SK-N-SH treated with all-trans-retinoic acid at 6 μM for 48 hours (cell line): Measurements from ENCODE around the gene PFKFB4.
A peak's percentile ranks its signal among the peaks of the same experiment; 100 is the strongest.
"Not testable (repeated sequence)": the region's sequence is repeated elsewhere in the genome, so short reads cannot be mapped to it uniquely, and the experiment has no call there.

ENCODE experiments used
- ATAC-seq: fragments of 200-7000 bp; cut with Tn5 transposase; 3 replicates; pipeline ENCODE4 v1.9.1; 2020; ENCODE audit warnings: mild to moderate bottlenecking, moderate library complexity
- ARNTL ChIP-seq: fragments of 450-650 bp; formaldehyde crosslinking; IDR thresholded peaks from 2 replicates; pipeline ENCODE4 v1.5.0; 2020; ENCODE audit warnings: low read depth, mild to moderate bottlenecking, moderate library complexity, borderline replicate concordance
- BACH2 ChIP-seq: fragments of 250-450 bp; sonication (Bioruptor Pico); IDR thresholded peaks from 2 replicates; pipeline ENCODE4 v1.9.0; 2021; ENCODE audit warnings: mild to moderate bottlenecking, borderline replicate concordance
- CREB5 ChIP-seq: fragments of 250-450 bp; sonication (Bioruptor Pico); IDR thresholded peaks from 2 replicates; pipeline ENCODE4 v1.5.1; 2020; ENCODE audit warnings: low read depth, mild to moderate bottlenecking, moderate library complexity
- CSDC2 ChIP-seq: fragments of 250-450 bp; sonication (Bioruptor Pico); IDR thresholded peaks from 2 replicates; pipeline ENCODE4 v1.5.0; 2020; ENCODE audit warnings: mild to moderate bottlenecking, moderate library complexity
- ESRRG ChIP-seq: fragments of 250-450 bp; sonication (Bioruptor Pico); IDR thresholded peaks from 2 replicates; pipeline ENCODE4 v1.6.1; 2021; ENCODE audit warnings: mild to moderate bottlenecking
- GLIS3 ChIP-seq: fragments of 250-450 bp; sonication (Bioruptor Pico); IDR thresholded peaks from 2 replicates; pipeline ENCODE4 v1.5.0; 2020; ENCODE audit warnings: mild to moderate bottlenecking, moderate library complexity
- ISL1 ChIP-seq: fragments of 250-450 bp; sonication (Bioruptor Pico); IDR thresholded peaks from 2 replicates; pipeline ENCODE4 v2.1.2; 2022; ENCODE audit warnings: mild to moderate bottlenecking, moderate library complexity
- OSR1 ChIP-seq: fragments of 250-450 bp; sonication (Bioruptor Pico); IDR thresholded peaks from 2 replicates; pipeline ENCODE4 v1.8.0; 2022; ENCODE audit warnings: moderate library complexity, mild to moderate bottlenecking, inconsistent platforms
- PPARA ChIP-seq: fragments of 250-450 bp; sonication (Bioruptor Pico); IDR thresholded peaks from 2 replicates; pipeline ENCODE4 v1.5.0; 2020; ENCODE audit warnings: mild to moderate bottlenecking, borderline replicate concordance
- RARB ChIP-seq: fragments of 250-450 bp; sonication (Bioruptor Pico); IDR thresholded peaks from 2 replicates; pipeline ENCODE4 v1.8.0; 2021; ENCODE audit warnings: mild to moderate bottlenecking, moderate library complexity
- SNAI2 ChIP-seq: fragments of 250-450 bp; sonication (Bioruptor Pico); IDR thresholded peaks from 2 replicates; pipeline ENCODE4 v1.5.0; 2020; ENCODE audit warnings: mild to moderate bottlenecking, moderate library complexity
- TOX ChIP-seq: fragments of 250-450 bp; sonication (Bioruptor Pico); IDR thresholded peaks from 2 replicates; pipeline ENCODE4 v1.8.0; 2021; ENCODE audit warnings: mild to moderate bottlenecking, moderate library complexity, borderline replicate concordance
- TSHZ2 ChIP-seq: fragments of 250-450 bp; sonication (Bioruptor Pico); IDR thresholded peaks from 2 replicates; pipeline ENCODE4 v1.5.0; 2020; ENCODE audit warnings: mild to moderate bottlenecking, moderate library complexity
- ZC3H10 ChIP-seq: fragments of 250-450 bp; sonication (Bioruptor Pico); IDR thresholded peaks from 2 replicates; pipeline ENCODE4 v1.5.1; 2021; ENCODE audit warnings: mild to moderate bottlenecking, moderate library complexity
- ZFP3 ChIP-seq: fragments of 250-450 bp; sonication (Bioruptor Pico); IDR thresholded peaks from 2 replicates; pipeline ENCODE4 v1.5.0; 2020; ENCODE audit warnings: mild to moderate bottlenecking, moderate library complexity
- ZFP30 ChIP-seq: fragments of 450-650 bp; formaldehyde crosslinking; IDR thresholded peaks from 2 replicates; pipeline ENCODE4 v1.5.0; 2022; ENCODE audit warnings: mild to moderate bottlenecking, moderate library complexity
- ZNF565 ChIP-seq: fragments of 450-650 bp; formaldehyde crosslinking; conservative IDR thresholded peaks from 2 replicates; pipeline ENCODE4 v1.5.0; 2020; ENCODE audit warnings: low read depth, mild to moderate bottlenecking, moderate library complexity
- ZNF70 ChIP-seq: fragments of 450-650 bp; formaldehyde crosslinking; IDR thresholded peaks from 2 replicates; pipeline ENCODE4 v1.5.0; 2020; ENCODE audit warnings: mild to moderate bottlenecking, moderate library complexity
- ZNF8 ChIP-seq: fragments of 450-650 bp; formaldehyde crosslinking; IDR thresholded peaks from 2 replicates; pipeline ENCODE4 v1.5.0; 2020; ENCODE audit warnings: mild to moderate bottlenecking, moderate library complexity
- TF ChIP-seq, protein P1 (sequence below): fragments of 250-450 bp; sonication (Bioruptor Pico); IDR thresholded peaks from 2 replicates; pipeline ENCODE4 v1.8.0; 2021; ENCODE audit warnings: low read depth, mild to moderate bottlenecking, moderate library complexity, borderline replicate concordance
- TF ChIP-seq, protein P2 (sequence below): fragments of 250-450 bp; sonication (Bioruptor Pico); IDR thresholded peaks from 2 replicates; pipeline ENCODE4 v1.8.0; 2020; ENCODE audit warnings: mild to moderate bottlenecking, moderate library complexity, borderline replicate concordance
- TF ChIP-seq, protein P3 (sequence below): fragments of 250-450 bp; sonication (Bioruptor Pico); IDR thresholded peaks from 2 replicates; pipeline ENCODE4 v1.5.1; 2021; ENCODE audit warnings: mild to moderate bottlenecking, moderate library complexity

PFKFB4 gene

DNA sequence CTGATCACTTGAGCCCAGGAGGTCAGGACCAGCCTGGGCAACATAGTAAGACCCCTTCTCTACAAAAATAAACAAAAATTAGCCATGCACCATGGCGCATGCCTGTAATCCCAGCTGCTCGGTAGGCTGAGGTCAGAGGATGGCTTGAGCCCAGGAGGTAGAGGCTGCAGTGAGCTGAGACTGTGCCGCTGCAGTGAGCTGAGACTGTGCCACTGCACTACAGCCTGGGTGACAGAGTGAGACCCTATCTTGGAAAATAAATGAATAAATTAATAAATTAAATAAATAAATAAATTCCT is 63.5 kb downstream of the PFKFB4 start:
- TF ChIP-seq ARNTL (CRISPR knock-in tag) (no peak), ESRRG (CRISPR knock-in tag) (no peak), SNAI2 (CRISPR knock-in tag) (no peak), ZC3H10 (CRISPR knock-in tag) (no peak), GLIS3 (no peak), ZNF70 (no peak), PPARA (CRISPR knock-in tag) (no peak), ZNF8 (no peak), CREB5 (CRISPR knock-in tag) (no peak), ZNF565 (CRISPR knock-in tag) (no peak), RARB (CRISPR knock-in tag) (no peak), ISL1 (CRISPR knock-in tag) (no peak), BACH2 (CRISPR knock-in tag) (no peak), CSDC2 (CRISPR knock-in tag) (no peak), TOX (CRISPR knock-in tag) (no peak)
- TF ChIP-seq, protein P1, sequence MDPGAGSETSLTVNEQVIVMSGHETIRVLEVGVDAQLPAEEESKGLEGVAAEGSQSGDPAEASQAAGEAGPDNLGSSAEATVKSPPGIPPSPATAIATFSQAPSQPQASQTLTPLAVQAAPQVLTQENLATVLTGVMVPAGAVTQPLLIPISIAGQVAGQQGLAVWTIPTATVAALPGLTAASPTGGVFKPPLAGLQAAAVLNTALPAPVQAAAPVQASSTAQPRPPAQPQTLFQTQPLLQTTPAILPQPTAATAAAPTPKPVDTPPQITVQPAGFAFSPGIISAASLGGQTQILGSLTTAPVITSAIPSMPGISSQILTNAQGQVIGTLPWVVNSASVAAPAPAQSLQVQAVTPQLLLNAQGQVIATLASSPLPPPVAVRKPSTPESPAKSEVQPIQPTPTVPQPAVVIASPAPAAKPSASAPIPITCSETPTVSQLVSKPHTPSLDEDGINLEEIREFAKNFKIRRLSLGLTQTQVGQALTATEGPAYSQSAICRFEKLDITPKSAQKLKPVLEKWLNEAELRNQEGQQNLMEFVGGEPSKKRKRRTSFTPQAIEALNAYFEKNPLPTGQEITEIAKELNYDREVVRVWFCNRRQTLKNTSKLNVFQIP = no peak
- TF ChIP-seq, protein P2, sequence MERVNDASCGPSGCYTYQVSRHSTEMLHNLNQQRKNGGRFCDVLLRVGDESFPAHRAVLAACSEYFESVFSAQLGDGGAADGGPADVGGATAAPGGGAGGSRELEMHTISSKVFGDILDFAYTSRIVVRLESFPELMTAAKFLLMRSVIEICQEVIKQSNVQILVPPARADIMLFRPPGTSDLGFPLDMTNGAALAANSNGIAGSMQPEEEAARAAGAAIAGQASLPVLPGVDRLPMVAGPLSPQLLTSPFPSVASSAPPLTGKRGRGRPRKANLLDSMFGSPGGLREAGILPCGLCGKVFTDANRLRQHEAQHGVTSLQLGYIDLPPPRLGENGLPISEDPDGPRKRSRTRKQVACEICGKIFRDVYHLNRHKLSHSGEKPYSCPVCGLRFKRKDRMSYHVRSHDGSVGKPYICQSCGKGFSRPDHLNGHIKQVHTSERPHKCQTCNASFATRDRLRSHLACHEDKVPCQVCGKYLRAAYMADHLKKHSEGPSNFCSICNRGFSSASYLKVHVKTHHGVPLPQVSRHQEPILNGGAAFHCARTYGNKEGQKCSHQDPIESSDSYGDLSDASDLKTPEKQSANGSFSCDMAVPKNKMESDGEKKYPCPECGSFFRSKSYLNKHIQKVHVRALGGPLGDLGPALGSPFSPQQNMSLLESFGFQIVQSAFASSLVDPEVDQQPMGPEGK (CRISPR knock-in tag) = no peak
- no peak for ATAC-seq

GRCh38 chr3:48492461-48493202 is 64.0 kb downstream of the PFKFB4 start:
- peak; percentile 27; the same call in 2 of the 3 replicates for ATAC-seq
- peak; percentile 35; the same call in 1 of the 2 replicates for TF ChIP-seq ISL1 (CRISPR knock-in tag)
- TF ChIP-seq ZFP30 (CRISPR knock-in tag) = no peak
- TF ChIP-seq OSR1 = no peak
- TF ChIP-seq, all 23 proteins: peak for 1

- TF ChIP-seq GLIS3 (no peak), ZNF8 (no peak), SNAI2 (CRISPR knock-in tag) (no peak), BACH2 (CRISPR knock-in tag) (no peak), PPARA (CRISPR knock-in tag) (no peak), ISL1 (CRISPR knock-in tag) (no peak), ZNF565 (CRISPR knock-in tag) (no peak), RARB (CRISPR knock-in tag) (no peak), CREB5 (CRISPR knock-in tag) (no peak), ZFP30 (CRISPR knock-in tag) (no peak), TOX (CRISPR knock-in tag) (no peak), TSHZ2 (no peak), ZFP3 (CRISPR knock-in tag) (no peak), OSR1 (no peak), ESRRG (CRISPR knock-in tag) (no peak), CSDC2 (CRISPR knock-in tag) (no peak)
- TF ChIP-seq, protein P2 (CRISPR knock-in tag) = no peak
- TF ChIP-seq, protein P3, sequence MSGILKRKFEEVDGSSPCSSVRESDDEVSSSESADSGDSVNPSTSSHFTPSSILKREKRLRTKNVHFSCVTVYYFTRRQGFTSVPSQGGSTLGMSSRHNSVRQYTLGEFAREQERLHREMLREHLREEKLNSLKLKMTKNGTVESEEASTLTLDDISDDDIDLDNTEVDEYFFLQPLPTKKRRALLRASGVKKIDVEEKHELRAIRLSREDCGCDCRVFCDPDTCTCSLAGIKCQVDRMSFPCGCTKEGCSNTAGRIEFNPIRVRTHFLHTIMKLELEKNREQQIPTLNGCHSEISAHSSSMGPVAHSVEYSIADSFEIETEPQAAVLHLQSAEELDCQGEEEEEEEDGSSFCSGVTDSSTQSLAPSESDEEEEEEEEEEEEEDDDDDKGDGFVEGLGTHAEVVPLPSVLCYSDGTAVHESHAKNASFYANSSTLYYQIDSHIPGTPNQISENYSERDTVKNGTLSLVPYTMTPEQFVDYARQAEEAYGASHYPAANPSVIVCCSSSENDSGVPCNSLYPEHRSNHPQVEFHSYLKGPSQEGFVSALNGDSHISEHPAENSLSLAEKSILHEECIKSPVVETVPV (CRISPR knock-in tag) = no peak
- TF ChIP-seq, protein P1 = no peak
These were observed 69.7 kb downstream of the PFKFB4 start for GRCh38 chr3:48486952-48487351.

DNA sequence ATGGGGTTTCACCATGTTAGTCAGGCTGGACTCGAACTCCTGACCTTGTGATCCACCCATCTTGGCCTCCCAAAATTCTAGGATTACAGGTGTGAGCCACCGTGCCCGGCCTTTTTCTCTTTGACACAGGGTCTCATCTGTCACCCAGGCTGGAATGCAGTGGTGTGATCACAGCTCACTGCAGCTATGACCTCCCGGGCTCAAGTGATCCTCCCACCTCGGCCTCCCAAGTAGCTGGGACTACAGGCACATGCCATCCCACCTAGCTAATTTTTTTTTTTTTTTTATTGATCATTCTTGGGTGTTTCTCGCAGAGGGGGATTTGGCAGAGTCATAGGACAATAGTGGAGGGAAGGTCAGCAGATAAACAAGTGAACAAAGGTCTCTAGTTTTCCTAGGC is 73.8 kb downstream of the PFKFB4 start:
- not testable (repeated sequence) for ATAC-seq

More at GRCh38 chr3:48486952-48487351, 69.7 kb downstream of the PFKFB4 start:
- ATAC-seq = no peak
